22Rv1 (cell line): ENCODE measurements around the gene FAT2.

Experiments used
- ZFX ChIP-seq: fragments of 450-650 bp; IDR thresholded peaks from 2 replicates; pipeline ENCODE4 v1.6.1; 2017; ENCODE audit warnings: antibody characterized with exemption, borderline replicate concordance
- TF ChIP-seq, protein P1 (sequence below): fragments of 450-650 bp; IDR thresholded peaks from 2 replicates; pipeline ENCODE4 v1.5.1; 2017; ENCODE audit warnings: mild to moderate bottlenecking

DNA sequence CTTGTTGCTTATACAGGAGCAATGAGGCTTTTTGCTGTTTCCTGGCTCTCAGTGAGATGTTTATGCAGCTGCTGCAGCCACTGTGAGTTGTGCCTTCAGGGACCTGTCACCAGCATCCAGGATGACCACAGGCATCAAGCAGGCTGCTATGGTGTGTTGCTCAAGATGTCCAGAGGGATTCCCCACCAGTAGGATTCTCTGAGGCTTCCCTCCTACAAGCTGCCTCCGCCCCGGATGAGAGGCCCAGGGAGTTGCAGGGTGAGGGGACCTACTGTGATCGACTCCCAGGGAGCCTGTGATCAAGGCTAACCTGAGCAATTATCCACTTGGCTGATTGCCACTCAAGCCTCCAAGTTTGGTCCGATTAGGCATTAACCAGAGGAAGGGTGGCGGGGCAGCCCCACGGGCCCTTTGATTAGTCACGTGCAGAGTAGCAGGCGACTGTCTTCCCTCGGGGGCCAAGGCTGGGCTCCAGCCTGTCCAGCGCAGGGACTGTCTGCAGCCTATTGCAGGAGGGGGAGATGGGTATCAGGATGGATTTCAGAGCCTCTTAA lies 1.8 kb upstream of the FAT2 start:
- TF ChIP-seq, protein P1, sequence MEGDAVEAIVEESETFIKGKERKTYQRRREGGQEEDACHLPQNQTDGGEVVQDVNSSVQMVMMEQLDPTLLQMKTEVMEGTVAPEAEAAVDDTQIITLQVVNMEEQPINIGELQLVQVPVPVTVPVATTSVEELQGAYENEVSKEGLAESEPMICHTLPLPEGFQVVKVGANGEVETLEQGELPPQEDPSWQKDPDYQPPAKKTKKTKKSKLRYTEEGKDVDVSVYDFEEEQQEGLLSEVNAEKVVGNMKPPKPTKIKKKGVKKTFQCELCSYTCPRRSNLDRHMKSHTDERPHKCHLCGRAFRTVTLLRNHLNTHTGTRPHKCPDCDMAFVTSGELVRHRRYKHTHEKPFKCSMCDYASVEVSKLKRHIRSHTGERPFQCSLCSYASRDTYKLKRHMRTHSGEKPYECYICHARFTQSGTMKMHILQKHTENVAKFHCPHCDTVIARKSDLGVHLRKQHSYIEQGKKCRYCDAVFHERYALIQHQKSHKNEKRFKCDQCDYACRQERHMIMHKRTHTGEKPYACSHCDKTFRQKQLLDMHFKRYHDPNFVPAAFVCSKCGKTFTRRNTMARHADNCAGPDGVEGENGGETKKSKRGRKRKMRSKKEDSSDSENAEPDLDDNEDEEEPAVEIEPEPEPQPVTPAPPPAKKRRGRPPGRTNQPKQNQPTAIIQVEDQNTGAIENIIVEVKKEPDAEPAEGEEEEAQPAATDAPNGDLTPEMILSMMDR = no peak
- no peak for TF ChIP-seq ZFX
